HL-60 (cell line): ENCODE data around the gene MCEMP1.

Source experiments
- POLR2AphosphoS5 ChIP-seq: IDR thresholded peaks from 2 replicates; pipeline ENCODE4 v1.6.1; 2012; ENCODE audit warnings: low read depth
- TF ChIP-seq, protein P1 (sequence below): IDR thresholded peaks from one replicate; pipeline ENCODE4 v1.5.1; 2011; ENCODE audit warnings: low read length, control low read depth, inconsistent platforms; ENCODE audit not compliant: insufficient read depth

DNA sequence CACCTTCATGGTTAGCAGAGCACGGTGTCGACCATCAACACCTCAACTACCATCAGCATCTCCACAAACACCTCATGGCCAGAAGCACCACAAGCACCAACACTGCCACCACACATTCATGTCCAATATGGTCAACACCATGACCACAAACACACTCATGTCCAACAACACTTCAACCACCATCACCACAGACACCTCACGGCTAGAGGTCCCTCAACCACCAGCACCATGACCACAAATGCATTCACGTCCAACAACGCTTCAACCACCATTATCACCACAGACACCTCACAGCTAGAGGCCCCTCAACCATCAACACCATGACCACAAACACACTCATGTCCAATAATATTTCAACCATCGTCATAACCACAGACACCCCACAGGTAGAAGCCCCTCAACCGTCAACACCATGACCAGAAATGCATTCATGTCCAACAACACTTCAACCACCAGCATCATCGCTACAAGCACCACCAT lies 13.9 kb downstream of the MCEMP1 start:
- TF ChIP-seq, protein P1, sequence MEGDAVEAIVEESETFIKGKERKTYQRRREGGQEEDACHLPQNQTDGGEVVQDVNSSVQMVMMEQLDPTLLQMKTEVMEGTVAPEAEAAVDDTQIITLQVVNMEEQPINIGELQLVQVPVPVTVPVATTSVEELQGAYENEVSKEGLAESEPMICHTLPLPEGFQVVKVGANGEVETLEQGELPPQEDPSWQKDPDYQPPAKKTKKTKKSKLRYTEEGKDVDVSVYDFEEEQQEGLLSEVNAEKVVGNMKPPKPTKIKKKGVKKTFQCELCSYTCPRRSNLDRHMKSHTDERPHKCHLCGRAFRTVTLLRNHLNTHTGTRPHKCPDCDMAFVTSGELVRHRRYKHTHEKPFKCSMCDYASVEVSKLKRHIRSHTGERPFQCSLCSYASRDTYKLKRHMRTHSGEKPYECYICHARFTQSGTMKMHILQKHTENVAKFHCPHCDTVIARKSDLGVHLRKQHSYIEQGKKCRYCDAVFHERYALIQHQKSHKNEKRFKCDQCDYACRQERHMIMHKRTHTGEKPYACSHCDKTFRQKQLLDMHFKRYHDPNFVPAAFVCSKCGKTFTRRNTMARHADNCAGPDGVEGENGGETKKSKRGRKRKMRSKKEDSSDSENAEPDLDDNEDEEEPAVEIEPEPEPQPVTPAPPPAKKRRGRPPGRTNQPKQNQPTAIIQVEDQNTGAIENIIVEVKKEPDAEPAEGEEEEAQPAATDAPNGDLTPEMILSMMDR, result no peak
- TF ChIP-seq POLR2AphosphoS5, result no peak
